Measurements from ENCODE around the gene AKAP7.

- TF ChIP-seq POLR2AphosphoS5 (IDR thresholded peaks at IDR 0.05; ENCODE audit: insufficient read depth, low read depth, low read length) (no peak), MYC (IDR thresholded peaks at IDR 0.05; ENCODE audit: low read depth, low read length) (no peak)
These were observed at the start of gene AKAP7 for GRCh38 chr6:131135244-131136020.
